HG03439 (cell line): ENCODE results near the gene CATSPERZ.

Source experiments
- ATAC-seq: cut with Tn5 transposase; IDR thresholded peaks from one replicate; pipeline ENCODE4 v1.9.1; 2021; ENCODE audit warnings: mild to moderate bottlenecking, moderate library complexity; ENCODE audit not compliant: unreplicated experiment

Gene CATSPERZ

GRCh38 chr11:64299847-64300648, at the start of gene CATSPERZ:
TSS of gene CATSPERZ (plus strand) at chr11:64300358. CDS start at chr11:64300411, 53 bp downstream.
- no peak for ATAC-seq

- no peak for ATAC-seq
Observed at GRCh38 chr11:64250415-64251015, 49.6 kb upstream of the CATSPERZ start.

- ATAC-seq: no peak
Observed at GRCh38 chr11:64251016-64251752, 49.0 kb upstream of the CATSPERZ start, which contains the start of gene PLCB3. TSS of gene PLCB3 (plus strand) at chr11:64251530. CDS start at chr11:64251650, 120 bp downstream.

GRCh38 chr11:64251753-64252002, 48.5 kb upstream of the CATSPERZ start:
- no peak for ATAC-seq

GRCh38 chr11:64252003-64252872, 47.9 kb upstream of the CATSPERZ start:
- ATAC-seq: no peak

- ATAC-seq: no peak
Observed at GRCh38 chr11:64253043-64253442, 47.1 kb upstream of the CATSPERZ start.

GRCh38 chr11:64253481-64253880, 46.7 kb upstream of the CATSPERZ start:
- no peak for ATAC-seq

GRCh38 chr11:64254326-64254725, 45.8 kb upstream of the CATSPERZ start:
- no peak for ATAC-seq

- no peak for ATAC-seq
Observed at GRCh38 chr11:64255135-64256128, 44.7 kb upstream of the CATSPERZ start.

- no peak for ATAC-seq
Observed at GRCh38 chr11:64256300-64256699, 43.9 kb upstream of the CATSPERZ start.

GRCh38 chr11:64258356-64258755, 41.8 kb upstream of the CATSPERZ start:
- ATAC-seq: no peak

GRCh38 chr11:64258946-64259532, 41.1 kb upstream of the CATSPERZ start:
- no peak for ATAC-seq

- no peak for ATAC-seq
Observed at GRCh38 chr11:64259533-64260067, 40.6 kb upstream of the CATSPERZ start.

GRCh38 chr11:64260147-64260708, 39.9 kb upstream of the CATSPERZ start:
- ATAC-seq: no peak

- ATAC-seq: no peak
Observed at GRCh38 chr11:64261556-64262080, 38.5 kb upstream of the CATSPERZ start.

- no peak for ATAC-seq
Observed at GRCh38 chr11:64262271-64263002, 37.7 kb upstream of the CATSPERZ start.

- no peak for ATAC-seq
Observed at GRCh38 chr11:64263021-64263946, 36.9 kb upstream of the CATSPERZ start.
